Activated T-cell treated with anti-CD3 and anti-CD28 coated beads for 1 hour (primary cell): Measurements from ENCODE around the gene ABCA13.
A peak's percentile ranks its signal among the peaks of the same experiment; 100 is the strongest.
"Not testable (repeated sequence)": the region's sequence is repeated elsewhere in the genome, so short reads cannot be mapped to it uniquely, and the experiment has no call there.

Source experiments
- DNase-seq: peaks from one replicate; pipeline ENCODE4 v3.0.0-alpha.2; 2020; ENCODE audit warnings: low read depth

Gene ABCA13

GRCh38 chr7:48171202-48171601 lies at the start of gene ABCA13:
TSS of gene ABCA13 (plus strand) at chr7:48171458. CDS start at chr7:48171484, 26 bp downstream.
- no peak for DNase-seq

- no peak for DNase-seq
Observed at GRCh38 chr7:48126037-48126436, 45.2 kb upstream of the ABCA13 start.

GRCh38 chr7:48130658-48131108 lies 40.6 kb upstream of the ABCA13 start:
- no peak for DNase-seq

- DNase-seq = no peak
Observed at GRCh38 chr7:48132792-48133191, 38.5 kb upstream of the ABCA13 start.

- no peak for DNase-seq
Observed at GRCh38 chr7:48139459-48139858, 31.8 kb upstream of the ABCA13 start.

GRCh38 chr7:48140001-48140681 lies 31.1 kb upstream of the ABCA13 start:
- no peak for DNase-seq

- DNase-seq = no peak
Observed at GRCh38 chr7:48141521-48141920, 29.7 kb upstream of the ABCA13 start.

GRCh38 chr7:48144291-48144768 lies 26.9 kb upstream of the ABCA13 start:
- no peak for DNase-seq

- no peak for DNase-seq
Observed at GRCh38 chr7:48147078-48147591, 24.1 kb upstream of the ABCA13 start.

GRCh38 chr7:48147690-48148089 lies 23.6 kb upstream of the ABCA13 start:
- not testable (repeated sequence) for DNase-seq

- no peak for DNase-seq
Observed at GRCh38 chr7:48148311-48148710, 22.9 kb upstream of the ABCA13 start.

GRCh38 chr7:48149058-48149457 lies 22.2 kb upstream of the ABCA13 start:
- DNase-seq = no peak

GRCh38 chr7:48150086-48150485 lies 21.2 kb upstream of the ABCA13 start:
- DNase-seq = no peak

- peak; percentile 19 for DNase-seq
Observed at GRCh38 chr7:48154792-48155413, 16.4 kb upstream of the ABCA13 start.

- no peak for DNase-seq
Observed at GRCh38 chr7:48158404-48158803, 12.9 kb upstream of the ABCA13 start.

- no peak for DNase-seq
Observed at GRCh38 chr7:48161407-48162125, 9.7 kb upstream of the ABCA13 start.

GRCh38 chr7:48165157-48165556 lies 6.1 kb upstream of the ABCA13 start:
- no peak for DNase-seq

- DNase-seq = no peak
Observed at GRCh38 chr7:48168159-48168558, 3.1 kb upstream of the ABCA13 start.

GRCh38 chr7:48170506-48170905 lies 752 bp upstream of the ABCA13 start:
- no peak for DNase-seq

- DNase-seq = no peak
Observed at GRCh38 chr7:48173313-48173712, 2.1 kb downstream of the ABCA13 start.

- DNase-seq = no peak
Observed at GRCh38 chr7:48173756-48174382, 2.6 kb downstream of the ABCA13 start.

GRCh38 chr7:48175019-48175418 lies 3.8 kb downstream of the ABCA13 start:
- DNase-seq = no peak
